ENCODE measurements around the gene NABP2. TPM values are rescaled to one million over a fixed set of nuclear protein-coding genes. Genes with fewer than 3 reads are reported as not detected.

The NABP2 gene
- total RNA-seq, 4 donors from 2014 or later = 12.6 to 25.3 (median 19.1) TPM

DNA sequence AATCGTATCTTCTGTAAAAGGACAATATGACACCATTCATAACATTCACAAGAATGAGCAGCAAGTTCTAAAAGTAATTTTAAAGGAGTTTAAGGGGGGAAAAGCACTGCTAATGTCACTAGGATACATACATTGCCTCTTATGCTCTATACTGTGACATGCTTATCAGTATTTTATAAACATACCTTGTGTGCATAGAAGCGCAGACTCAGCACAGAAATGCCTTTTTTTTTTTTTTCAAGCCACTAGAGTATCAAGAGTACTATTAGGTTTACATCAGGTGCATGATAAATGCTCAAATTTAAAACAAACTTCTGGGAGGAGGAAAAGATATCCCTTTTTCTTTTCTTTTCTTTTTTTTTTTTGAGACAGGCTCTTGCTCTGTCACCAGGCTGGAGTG, 21.3 kb upstream of the NABP2 start:
- no peak for TF ChIP-seq CTCF (IDR thresholded peaks at IDR 0.05; ENCODE audit: low read depth)

GRCh38 chr12:56204275-56204674, 19.9 kb upstream of the NABP2 start:
- TF ChIP-seq CTCF (IDR thresholded peaks at IDR 0.05; ENCODE audit: low read depth) = no peak

DNA sequence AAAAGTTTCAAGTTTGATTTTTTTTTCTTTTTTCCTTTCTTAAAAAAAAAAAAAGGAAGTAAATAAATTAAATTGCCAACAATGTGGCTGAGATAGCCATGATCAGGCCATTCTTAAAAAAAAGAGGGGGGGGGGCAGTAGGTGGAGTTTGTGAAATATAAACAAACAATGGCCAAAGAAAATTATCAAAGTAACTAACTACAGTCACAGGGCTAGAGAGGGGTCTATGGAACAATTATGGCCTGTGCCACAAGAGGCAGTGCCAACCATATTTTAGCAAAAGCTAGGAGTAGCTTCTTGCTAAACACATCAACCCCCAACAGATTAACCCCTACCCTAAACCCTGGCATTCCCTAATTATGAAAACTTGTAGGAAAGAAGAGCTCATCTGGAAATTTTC, 18.7 kb upstream of the NABP2 start:
- no peak for TF ChIP-seq CTCF (IDR thresholded peaks at IDR 0.05; ENCODE audit: low read depth)

DNA sequence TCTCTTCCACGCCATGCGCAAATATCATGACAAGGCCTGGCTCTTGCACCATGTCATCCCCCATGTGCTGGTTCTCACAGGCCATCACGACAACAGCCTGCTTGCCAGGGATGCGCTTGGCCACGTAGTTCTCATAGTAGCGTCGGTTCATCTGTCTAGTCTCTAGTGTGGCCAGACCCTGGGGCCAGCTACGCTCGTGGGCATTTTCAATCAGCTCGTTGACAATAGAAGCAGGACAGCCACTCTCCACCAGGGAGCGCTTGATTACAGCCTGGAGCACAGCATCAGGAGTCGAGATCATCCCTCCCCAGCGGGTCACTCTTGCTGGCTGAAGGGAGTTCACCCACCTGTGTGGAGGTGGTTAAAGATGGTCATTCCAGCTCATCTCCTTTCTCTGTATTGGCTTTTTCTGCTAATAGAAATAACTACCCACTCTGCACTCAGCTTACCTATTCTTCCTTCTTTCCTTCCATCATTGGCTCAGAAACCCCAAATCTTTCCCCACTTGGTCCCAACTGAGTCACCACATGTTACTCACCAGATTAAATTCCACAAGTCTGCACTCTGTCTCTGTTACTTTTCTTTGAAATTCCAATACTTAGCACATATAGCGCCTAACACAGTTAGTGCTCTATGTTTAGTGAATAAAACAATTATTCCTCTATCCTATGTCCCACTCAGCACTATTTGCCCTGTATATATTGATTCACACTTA, 17.5 kb upstream of the NABP2 start:
- TF ChIP-seq CTCF (IDR thresholded peaks at IDR 0.05; ENCODE audit: low read depth) = no peak

DNA sequence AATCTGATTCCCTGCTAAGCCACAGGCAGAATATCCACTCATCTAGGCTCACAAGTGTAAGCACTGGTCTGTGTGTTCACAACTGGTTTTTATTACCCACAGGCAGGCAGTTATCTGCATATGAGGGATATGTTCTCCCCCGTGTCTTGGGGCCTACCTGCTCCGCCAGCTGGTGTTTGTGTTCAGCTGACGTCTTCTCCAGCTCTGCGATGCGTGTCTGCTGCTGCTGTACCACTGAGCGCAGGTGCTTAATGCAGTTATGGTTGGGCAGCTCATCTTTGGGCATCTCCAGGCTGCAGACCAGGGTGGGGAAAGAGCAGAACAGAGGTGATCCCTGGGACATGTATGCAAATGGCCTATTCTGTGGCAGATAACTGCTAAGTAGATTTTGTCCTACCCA, 16.1 kb upstream of the NABP2 start:
- no peak for TF ChIP-seq CTCF (IDR thresholded peaks at IDR 0.05; ENCODE audit: low read depth)

DNA sequence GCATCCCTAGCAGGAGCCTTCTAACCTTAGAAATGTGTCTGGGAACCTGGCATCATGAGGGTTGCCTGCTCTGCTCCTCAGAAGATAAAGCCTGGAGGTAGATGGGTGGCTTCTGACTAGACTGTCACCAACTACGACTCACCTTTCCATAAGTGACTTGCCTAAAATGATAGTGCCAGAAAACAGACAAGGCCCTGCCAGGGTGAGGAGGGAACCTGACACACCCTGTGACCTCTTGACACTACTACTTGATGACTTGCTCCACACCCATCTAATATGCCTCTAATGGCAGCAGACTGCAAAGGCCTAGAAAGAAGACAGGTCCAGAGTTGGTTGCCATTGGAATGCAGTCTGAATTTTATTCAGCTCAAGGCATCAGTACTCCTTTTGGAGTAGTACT, 11.8 kb upstream of the NABP2 start:
- no peak for TF ChIP-seq CTCF (IDR thresholded peaks at IDR 0.05; ENCODE audit: low read depth)

- no peak for TF ChIP-seq CTCF (IDR thresholded peaks at IDR 0.05; ENCODE audit: low read depth)
These were observed 10.3 kb upstream of the NABP2 start for GRCh38 chr12:56213878-56214277.

Data from subcutaneous adipose tissue (tissue), 4 donors.